Measurements from ENCODE around the gene COBL. TPM values are rescaled to one million over a fixed set of nuclear protein-coding genes. Genes with fewer than 3 reads are reported as not detected.
A peak's percentile ranks its signal among the peaks of the same experiment; 100 is the strongest.

COBL gene
- total and polyA plus RNA-seq, 2 of the 4 experiments (the other 2 are of a cell fraction) = under 0.01 TPM; not detected in 1

DNA sequence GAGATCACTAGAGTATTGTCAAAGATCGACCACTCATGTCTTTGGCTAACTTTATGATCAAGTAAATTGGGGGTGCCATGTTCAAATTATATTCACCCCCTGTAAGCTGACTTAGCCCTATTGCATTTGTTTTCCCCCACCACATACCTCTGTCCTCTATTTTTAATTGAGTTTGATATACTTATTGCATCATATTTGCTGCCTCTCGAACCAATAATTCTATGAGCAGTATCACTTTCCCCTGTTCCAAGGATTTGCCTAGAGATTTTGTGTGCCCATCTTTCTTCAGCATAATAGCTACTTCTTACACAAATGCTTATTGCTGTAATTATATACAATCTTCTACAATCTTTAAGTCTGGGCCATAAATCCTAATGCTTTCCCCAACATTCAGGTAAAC lies 245.2 kb downstream of the COBL start:
- WGBS, 2 experiments (ENCODE audit: extremely low coverage in 2 of 2, insufficient read length in 1 of 2) = no CpG with 5 or more reads among the region's 2 CpGs
- Histone ChIP-seq H3K4me3 (ENCODE audit: insufficient read depth, low read depth, low read length) (no peak overlapping the region), H2BK15ac (ENCODE audit: low read depth, low read length) (no peak overlapping the region), H3K9ac (ENCODE audit: low read depth, low read length) (no peak overlapping the region), H4K91ac (ENCODE audit: insufficient read depth, low read depth, low read length) (no peak overlapping the region), H2AK5ac (ENCODE audit: low read depth, low read length) (no peak overlapping the region), H2AFZ (replicated peaks; ENCODE audit: low read length, poor library complexity) (no peak overlapping the region), H3K4me1 (ENCODE audit: control insufficient read depth, insufficient read depth, low read length) (no peaks in the 10 kb centered on the region), H3K27ac (ENCODE audit: insufficient read depth, low read length) (no peak overlapping the region), H3K56ac (ENCODE audit: extremely low read depth, insufficient read depth, low read length) (no peak overlapping the region), H3K27me3 (ENCODE audit: control insufficient read depth, insufficient read depth, low read length) (peaks cover 7% of the 10 kb centered on the region), H4K5ac (ENCODE audit: low read depth, low read length) (no peak overlapping the region), H3K9me3 (ENCODE audit: control insufficient read depth, insufficient read depth, low read length) (no peaks in the 10 kb centered on the region), H2AK9ac (replicated peaks; ENCODE audit: low read depth, low read length, poor library complexity) (no peak overlapping the region), H2BK120ac (ENCODE audit: low read depth, low read length) (no peak overlapping the region), H3K36me3 (ENCODE audit: control insufficient read depth, insufficient read depth, low read length) (no peaks in the 10 kb centered on the region), H3K79me1 (ENCODE audit: low read depth in 1 of 2, low read length in 2 of 2) (no peaks in the 10 kb centered on the region), H3K9me1 (ENCODE audit: insufficient read depth, low read length) (no peaks in the 10 kb centered on the region), H3K18ac (ENCODE audit: low read depth, low read length) (no peak overlapping the region), H3K14ac (replicated peaks; ENCODE audit: low read depth, low read length) (no peak overlapping the region), H4K20me1 (ENCODE audit: insufficient read depth, low read length) (no peaks in the 10 kb centered on the region), H3K4ac (ENCODE audit: low read depth, low read length) (no peak overlapping the region), H2BK5ac (ENCODE audit: low read depth, low read length, poor library complexity, severe bottlenecking) (no peak overlapping the region), H3K23ac (ENCODE audit: low read depth, low read length) (no peak overlapping the region), H3K4me2 (ENCODE audit: low read depth, low read length) (no peak overlapping the region), H4K8ac (ENCODE audit: low read depth in 2 of 2, low read length in 2 of 2) (no peak overlapping the region), H2BK20ac (ENCODE audit: low read depth, low read length) (no peak overlapping the region)
- intact Hi-C loops (cut with micrococcal nuclease) (no loop called here), dilution Hi-C loops (cut with HindIII; ENCODE audit: low sequenced_read_pairs, unreplicated experiment) (no loop called here), in situ Hi-C loops (cut with MboI; ENCODE audit: low sequenced_read_pairs) (loop anchor here (10.0 to 25.0 kb wide), 2 partner anchors 284 to 607 kb away; partner anchors contain the start of gene GRB10)
- no TSS peak for BruUV-seq (replicated peaks)
- TF ChIP-seq RAD21 (IDR thresholded peaks at IDR 0.05; ENCODE audit: low read length) (no peak), CEBPB (IDR thresholded peaks at IDR 0.05; ENCODE audit: low read depth, low read length) (peak; percentile 58; the same call in 1 of the 2 replicates)
- TF ChIP-seq, protein P1, sequence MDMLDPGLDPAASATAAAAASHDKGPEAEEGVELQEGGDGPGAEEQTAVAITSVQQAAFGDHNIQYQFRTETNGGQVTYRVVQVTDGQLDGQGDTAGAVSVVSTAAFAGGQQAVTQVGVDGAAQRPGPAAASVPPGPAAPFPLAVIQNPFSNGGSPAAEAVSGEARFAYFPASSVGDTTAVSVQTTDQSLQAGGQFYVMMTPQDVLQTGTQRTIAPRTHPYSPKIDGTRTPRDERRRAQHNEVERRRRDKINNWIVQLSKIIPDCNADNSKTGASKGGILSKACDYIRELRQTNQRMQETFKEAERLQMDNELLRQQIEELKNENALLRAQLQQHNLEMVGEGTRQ (IDR thresholded peaks at IDR 0.05; ENCODE audit: low read depth, low read length) = no peak
- CTCF ChIA-PET = interaction anchor here (0.6 to 0.8 kb wide), 3 partner anchors 37 to 486 kb away, joined by 3 to 4 read pairs (median 3); no protein-coding TSS in a partner anchor
- DNase-seq = no peak
- no peak for ATAC-seq (ENCODE audit: low read depth)
- POLR2A ChIA-PET (ENCODE audit: unreplicated experiment) = no interaction called here

Measured in IMR-90 (cell line).